Ovary (tissue), 3 donors: ENCODE data around the gene BCAS1.

Experiments
- CTCF ChIP-seq, 3 donors: fragments of 450-650 bp in 2 of 3; fragments of 200-600 bp in 1 of 3; IDR thresholded peaks; one replicate each; pipeline versions ENCODE4 v1.5.1 to v1.8.0; 2016 to 2022; ENCODE audit warnings: antibody characterized with exemption in 3 of 3, mild to moderate bottlenecking in 1 of 3
- EP300 ChIP-seq: sonication (generic); formaldehyde crosslinking; IDR thresholded peaks from one replicate; pipeline ENCODE4 v1.6.1; 2017; ENCODE audit warnings: antibody characterized with exemption
- donor health status: DM: no; HTN: no; CAD: no.

- TF ChIP-seq CTCF (IDR thresholded peaks at IDR 0.05) (no peak), EP300 (no peak)
Observed at GRCh38 chr20:54038961-54039360, 31.4 kb downstream of the BCAS1 start.
